GM13976 (cell line): ENCODE data around the gene CLMN.
"Not testable (repeated sequence)": the region's sequence is repeated elsewhere in the genome, so short reads cannot be mapped to it uniquely, and the experiment has no call there.

Experiments
- DNase-seq: peaks from one replicate; pipeline ENCODE4 v3.0.0; 2012; ENCODE audit warnings: low spot score
- in situ Hi-C: fragments of 300-500 bp; cut with MboI; formaldehyde crosslinking; loops from one replicate; pipeline ENCODE4 v1.12.0; 2022; ENCODE audit warnings: low sequenced_read_pairs, mixed read lengths, inconsistent platforms; ENCODE audit not compliant: unreplicated experiment
- TF ChIP-seq, protein P1 (sequence below): IDR thresholded peaks from 2 replicates; pipeline ENCODE4 v1.5.1; 2012; ENCODE audit warnings: borderline replicate concordance, mild to moderate bottlenecking; ENCODE audit not compliant: insufficient read depth; ENCODE audit errors: extremely low read depth, missing control alignments, control extremely low read depth

CLMN gene

DNA sequence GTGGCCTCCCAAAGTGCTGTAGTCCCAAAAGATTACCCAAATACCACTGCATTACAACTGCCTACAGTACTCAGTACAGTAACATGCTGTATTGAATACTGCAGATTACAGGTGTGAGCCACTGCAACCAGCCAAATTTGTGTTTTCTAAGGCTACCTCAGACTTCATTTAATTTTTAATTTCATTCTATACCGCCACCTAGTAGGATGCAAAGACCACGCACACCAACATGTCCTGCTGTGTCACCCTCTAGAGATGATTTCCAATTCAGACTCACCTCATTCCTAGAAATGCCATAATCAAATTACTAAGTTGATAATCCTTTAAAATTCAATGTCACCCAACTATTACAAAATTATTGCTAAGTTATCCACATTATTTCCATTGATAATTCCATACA is 177.5 kb downstream of the CLMN start:
- in situ Hi-C loops: loop anchor here (25.0 kb wide), 1 partner anchor 1155 kb away; the partner anchor contains the start of genes ASB2 and CCDC197
- no peak for DNase-seq
- TF ChIP-seq, protein P1, sequence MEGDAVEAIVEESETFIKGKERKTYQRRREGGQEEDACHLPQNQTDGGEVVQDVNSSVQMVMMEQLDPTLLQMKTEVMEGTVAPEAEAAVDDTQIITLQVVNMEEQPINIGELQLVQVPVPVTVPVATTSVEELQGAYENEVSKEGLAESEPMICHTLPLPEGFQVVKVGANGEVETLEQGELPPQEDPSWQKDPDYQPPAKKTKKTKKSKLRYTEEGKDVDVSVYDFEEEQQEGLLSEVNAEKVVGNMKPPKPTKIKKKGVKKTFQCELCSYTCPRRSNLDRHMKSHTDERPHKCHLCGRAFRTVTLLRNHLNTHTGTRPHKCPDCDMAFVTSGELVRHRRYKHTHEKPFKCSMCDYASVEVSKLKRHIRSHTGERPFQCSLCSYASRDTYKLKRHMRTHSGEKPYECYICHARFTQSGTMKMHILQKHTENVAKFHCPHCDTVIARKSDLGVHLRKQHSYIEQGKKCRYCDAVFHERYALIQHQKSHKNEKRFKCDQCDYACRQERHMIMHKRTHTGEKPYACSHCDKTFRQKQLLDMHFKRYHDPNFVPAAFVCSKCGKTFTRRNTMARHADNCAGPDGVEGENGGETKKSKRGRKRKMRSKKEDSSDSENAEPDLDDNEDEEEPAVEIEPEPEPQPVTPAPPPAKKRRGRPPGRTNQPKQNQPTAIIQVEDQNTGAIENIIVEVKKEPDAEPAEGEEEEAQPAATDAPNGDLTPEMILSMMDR: no peak

GRCh38 chr14:95141684-95142083 is 178.0 kb downstream of the CLMN start:
- no peak for DNase-seq
- TF ChIP-seq, protein P1: no peak
- in situ Hi-C loops: loop anchor here (25.0 kb wide), 1 partner anchor 1154 kb away; the partner anchor contains the start of genes ASB2 and CCDC197

DNA sequence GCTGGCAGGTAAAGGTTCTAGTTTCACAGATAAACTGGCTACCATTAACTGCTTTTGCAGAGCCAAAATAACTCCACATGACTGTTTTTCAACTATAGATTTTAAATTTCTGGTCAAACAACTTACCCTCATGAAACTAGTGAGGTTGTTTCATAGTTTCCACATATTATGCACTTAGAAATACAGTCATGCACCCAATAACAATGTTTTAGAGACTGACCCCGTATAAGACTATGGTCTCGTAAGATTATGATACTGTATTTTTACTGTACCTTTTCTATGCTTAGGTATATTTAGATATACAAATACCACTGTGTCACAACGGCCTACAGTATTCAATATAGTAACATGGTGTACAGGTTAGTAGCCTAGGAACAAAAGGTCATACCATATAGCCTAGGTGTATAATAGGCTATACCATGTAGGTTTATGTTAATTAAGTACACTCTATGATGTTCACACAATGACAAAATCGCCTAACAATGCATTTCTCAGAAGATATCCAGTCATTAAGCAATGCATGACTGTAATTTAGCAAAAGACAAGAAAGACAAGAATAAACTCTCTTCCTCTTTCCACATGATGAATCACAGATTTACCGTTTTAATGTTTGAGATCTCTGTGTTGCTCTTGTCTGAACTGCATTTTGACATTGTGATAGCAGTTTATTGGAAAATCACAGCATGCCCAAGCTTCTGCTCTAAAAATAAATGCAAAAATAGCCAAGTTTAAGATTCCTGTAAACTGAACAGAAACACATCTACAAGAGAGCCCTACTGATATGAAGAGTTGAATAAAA is 179.4 kb downstream of the CLMN start:
- DNase-seq: no peak
- in situ Hi-C loops: loop anchor here (25.0 kb wide), 1 partner anchor 1153 kb away; the partner anchor contains the start of genes ASB2 and CCDC197
- TF ChIP-seq, protein P1: no peak

DNA sequence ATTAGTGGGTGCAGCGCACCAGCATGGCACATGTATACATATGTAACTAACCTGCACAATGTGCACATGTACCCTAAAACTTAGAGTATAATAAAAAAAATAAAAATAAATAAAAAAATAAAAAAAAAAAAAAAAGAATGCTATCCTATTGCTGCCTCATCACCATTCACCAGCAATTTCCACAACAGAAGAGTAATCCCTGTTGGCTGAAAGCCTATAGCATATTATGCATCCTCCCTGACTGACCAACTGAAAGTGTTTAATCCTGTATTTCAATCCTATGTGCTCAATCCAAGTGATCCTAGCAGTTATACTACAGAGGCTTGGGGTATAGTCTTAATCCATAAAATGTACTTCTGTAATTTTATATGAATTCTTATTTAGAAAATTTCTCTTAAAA is 180.8 kb downstream of the CLMN start:
- TF ChIP-seq, protein P1: no peak
- in situ Hi-C loops: loop anchor here (25.0 kb wide), 1 partner anchor 1152 kb away; the partner anchor contains the start of genes ASB2 and CCDC197
- no peak for DNase-seq

DNA sequence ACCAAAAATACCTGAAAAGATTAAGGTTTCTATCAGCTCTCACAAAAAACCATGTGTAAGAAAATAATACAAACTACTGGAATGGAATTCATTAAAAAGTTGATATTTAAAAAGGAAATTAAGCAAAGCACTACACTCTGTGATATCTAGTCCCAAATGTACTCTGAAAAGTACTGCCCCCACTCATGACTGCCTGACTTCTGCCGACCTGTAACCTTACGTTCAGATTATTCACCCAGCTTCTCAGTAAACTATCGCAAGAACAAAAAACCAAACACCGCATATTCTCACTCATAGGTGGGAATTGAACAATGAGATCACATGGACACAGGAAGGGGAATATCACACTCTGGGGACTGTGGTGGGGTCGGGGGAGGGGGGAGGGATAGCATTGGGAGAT is 181.3 kb downstream of the CLMN start:
- not testable (repeated sequence) for DNase-seq
- in situ Hi-C loops: loop anchor here (25.0 kb wide), 1 partner anchor 1151 kb away; the partner anchor contains the start of genes ASB2 and CCDC197

DNA sequence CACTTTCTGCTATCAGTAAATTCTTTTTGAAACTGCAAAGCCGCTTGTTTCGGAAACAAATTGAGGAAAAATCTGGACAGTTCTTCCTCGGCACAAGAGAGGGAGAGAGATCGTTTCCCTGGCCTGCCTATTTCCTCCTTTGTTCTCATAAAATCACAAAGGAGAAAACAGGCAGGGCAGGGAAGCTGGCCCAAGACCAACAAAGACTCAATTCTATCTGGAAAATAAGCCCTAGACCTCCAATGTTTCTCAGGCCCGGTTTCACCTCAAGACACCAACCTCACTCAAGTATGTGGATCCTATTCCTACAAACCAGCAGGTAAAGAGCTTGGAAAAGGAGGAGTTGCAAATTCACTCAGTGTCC is 181.9 kb downstream of the CLMN start:
- in situ Hi-C loops: loop anchor here (25.0 kb wide), 1 partner anchor 1150 kb away; the partner anchor contains the start of genes ASB2 and CCDC197
- no peak for DNase-seq
- TF ChIP-seq, protein P1: no peak

DNA sequence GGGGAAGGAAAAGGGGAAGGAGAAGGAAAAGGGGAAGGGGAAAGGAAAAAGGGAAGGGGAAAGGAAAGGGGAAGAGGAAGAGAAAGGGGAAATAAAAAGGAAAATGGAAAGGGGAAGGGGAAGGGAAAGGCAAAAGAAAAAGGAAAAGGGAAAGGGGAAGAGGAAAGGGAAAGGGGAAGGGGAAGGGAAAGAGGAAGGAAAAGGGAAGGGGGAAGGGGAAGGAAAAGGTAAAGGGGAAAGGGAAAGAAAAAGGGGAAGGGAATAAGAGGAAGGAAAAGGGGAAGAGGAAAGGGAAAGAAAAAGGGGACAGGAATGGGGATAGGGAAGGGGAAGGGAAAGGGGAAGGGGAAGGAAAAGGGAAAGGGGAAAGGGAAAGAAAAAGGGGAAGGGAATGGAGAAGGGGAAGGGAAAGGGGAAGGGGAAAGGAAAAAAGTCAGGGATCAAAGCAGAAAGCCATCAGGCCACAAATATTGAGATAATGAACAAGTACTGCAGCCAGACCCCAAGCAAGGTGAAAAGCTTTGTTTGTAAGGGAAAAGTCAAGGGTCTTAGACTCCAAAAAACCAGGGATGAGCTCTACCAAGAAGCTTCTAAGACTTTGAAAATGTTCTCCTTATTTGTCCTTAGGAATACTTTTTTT is 182.4 kb downstream of the CLMN start:
- TF ChIP-seq, protein P1: no peak
- DNase-seq: no peak
- in situ Hi-C loops: loop anchor here (25.0 kb wide), 1 partner anchor 1150 kb away; the partner anchor contains the start of genes ASB2 and CCDC197
